Stromal cell of bone marrow (primary cell): ENCODE data around the gene VSX1.

ENCODE experiments used
- DNase-seq: peaks from one replicate; pipeline ENCODE4 v3.0.0-alpha.2; 2012; ENCODE audit warnings: low read depth

VSX1 gene

GRCh38 chr20:25065625-25066338 lies 16.2 kb downstream of the VSX1 start:
- peak; percentile 38 for DNase-seq

- no peak for DNase-seq
These were observed 16.8 kb downstream of the VSX1 start for GRCh38 chr20:25065072-25065624.

GRCh38 chr20:25064561-25065071 lies 17.3 kb downstream of the VSX1 start:
- no peak for DNase-seq

GRCh38 chr20:25063981-25064380 lies 18.0 kb downstream of the VSX1 start:
- DNase-seq = no peak

GRCh38 chr20:25063546-25063945 lies 18.4 kb downstream of the VSX1 start:
- DNase-seq = no peak

GRCh38 chr20:25062841-25063240 lies 19.1 kb downstream of the VSX1 start:
- DNase-seq = no peak

GRCh38 chr20:25061821-25062530 lies 20.0 kb downstream of the VSX1 start:
- DNase-seq = no peak

- DNase-seq = no peak
These were observed 20.7 kb downstream of the VSX1 start for GRCh38 chr20:25061103-25061799.

- DNase-seq = no peak
These were observed 22.0 kb downstream of the VSX1 start for GRCh38 chr20:25059866-25060465.

GRCh38 chr20:25058847-25059810 lies 22.8 kb downstream of the VSX1 start:
- no peak for DNase-seq

GRCh38 chr20:25058051-25058846 lies 23.7 kb downstream of the VSX1 start, which contains the start of gene ACSS1:
TSS of gene ACSS1 (minus strand) at chr20:25058139. CDS start at chr20:25058102, 37 bp downstream.
- DNase-seq = no peak

GRCh38 chr20:25057234-25058050 lies 24.5 kb downstream of the VSX1 start:
- no peak for DNase-seq

GRCh38 chr20:25056690-25057233 lies 25.2 kb downstream of the VSX1 start:
- no peak for DNase-seq

GRCh38 chr20:25055711-25056495 lies 26.0 kb downstream of the VSX1 start:
- no peak for DNase-seq

GRCh38 chr20:25054995-25055629 lies 26.8 kb downstream of the VSX1 start:
- peak; percentile 30 for DNase-seq

GRCh38 chr20:25054096-25054820 lies 27.7 kb downstream of the VSX1 start:
- DNase-seq = no peak
